ENCODE data around the gene BCL2.
A peak's percentile ranks its signal among the peaks of the same experiment; 100 is the strongest.

BCL2 gene

GRCh38 chr18:63135101-63135500 is 184.5 kb downstream of the BCL2 start:
- no peak for DNase-seq

GRCh38 chr18:63132819-63133200 is 186.8 kb downstream of the BCL2 start:
- DNase-seq, result no peak

GRCh38 chr18:63131959-63132818 is 187.4 kb downstream of the BCL2 start:
- peak in 2 of 6 experiments; percentile 18 to 36 for DNase-seq

- peak; percentile 8 to 73 (median 40) for DNase-seq
Observed at GRCh38 chr18:63131106-63131958, 188.2 kb downstream of the BCL2 start.

GRCh38 chr18:63130176-63130575 is 189.4 kb downstream of the BCL2 start:
- DNase-seq, result no peak

- DNase-seq, result no peak
Observed at GRCh38 chr18:63128237-63128974, 191.2 kb downstream of the BCL2 start.

GRCh38 chr18:63126134-63127069 is 193.2 kb downstream of the BCL2 start:
- no peak for DNase-seq

- no peak for DNase-seq
Observed at GRCh38 chr18:63120620-63121019, 198.9 kb downstream of the BCL2 start.

- no peak for DNase-seq
Observed at GRCh38 chr18:63119647-63120046, 199.9 kb downstream of the BCL2 start.

GRCh38 chr18:63113899-63114565 is 205.5 kb downstream of the BCL2 start:
- no peak for DNase-seq

- DNase-seq, result no peak
Observed at GRCh38 chr18:63112706-63113105, 206.9 kb downstream of the BCL2 start.

- DNase-seq, result no peak
Observed at GRCh38 chr18:63111671-63112402, 207.7 kb downstream of the BCL2 start.

GRCh38 chr18:63109802-63110201 is 209.8 kb downstream of the BCL2 start:
- DNase-seq, result no peak

- DNase-seq, result no peak
Observed at GRCh38 chr18:63109022-63109421, 210.5 kb downstream of the BCL2 start.

- no peak for DNase-seq
Observed at GRCh38 chr18:63107931-63108330, 211.6 kb downstream of the BCL2 start.

- no peak for DNase-seq
Observed at GRCh38 chr18:63107171-63107845, 212.3 kb downstream of the BCL2 start.

- DNase-seq, result no peak
Observed at GRCh38 chr18:63106727-63107126, 212.8 kb downstream of the BCL2 start.

- DNase-seq, result no peak
Observed at GRCh38 chr18:63105636-63106316, 213.8 kb downstream of the BCL2 start.

- DNase-seq, result no peak
Observed at GRCh38 chr18:63104868-63105267, 214.7 kb downstream of the BCL2 start.

Measured in stimulated activated naive CD4-positive, alpha-beta T cell (primary cell).